Measurements from ENCODE around the gene PHACTR3. TPM values are rescaled to one million over a fixed set of nuclear protein-coding genes. Genes with fewer than 3 reads are reported as not detected.

The PHACTR3 gene
- total and polyA plus RNA-seq, 2 experiments from 2014 or later = 0.45 to 0.61 TPM

DNA sequence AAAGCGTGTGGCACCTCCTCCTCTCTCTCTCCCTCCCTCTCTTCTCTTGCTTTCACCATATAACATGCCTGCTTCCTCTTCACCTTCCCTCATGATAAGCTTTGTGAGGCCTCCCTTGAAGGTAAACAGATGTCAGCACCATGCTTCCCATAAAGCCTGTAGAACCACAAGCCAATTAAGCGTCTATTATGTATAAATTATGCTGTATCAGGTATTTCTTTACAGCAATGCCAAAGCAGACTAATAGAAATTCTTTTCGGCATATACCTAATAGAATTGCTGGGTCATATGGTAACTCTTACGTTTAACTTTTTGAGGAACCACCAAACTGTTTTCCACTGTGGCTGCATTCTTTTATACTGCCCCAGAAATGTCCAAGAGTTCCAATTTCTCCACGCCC, 254.1 kb downstream of the PHACTR3 start:
- H3K4me2 ChIP-seq = no peak overlapping the region
- no peaks in the 10 kb centered on the region for H3K4me1 ChIP-seq (ENCODE audit: insufficient read depth)
- no peaks in the 10 kb centered on the region for H3K79me2 ChIP-seq (replicated peaks; ENCODE audit: insufficient read depth)
- TF ChIP-seq EZH2 (IDR thresholded peaks at IDR 0.05; ENCODE audit: low read depth, unreplicated experiment) (no peak), ZNF114 (CRISPR knock-in tag; IDR thresholded peaks at IDR 0.05) (no peak), ZNF331 (CRISPR knock-in tag; IDR thresholded peaks at IDR 0.05; ENCODE audit: low read depth) (no peak), NANOG (IDR thresholded peaks at IDR 0.05; ENCODE audit: borderline replicate concordance) (no peak), REST (IDR thresholded peaks at IDR 0.05; ENCODE audit: unreplicated experiment) (no peak), POLR2AphosphoS5 (IDR thresholded peaks at IDR 0.05; ENCODE audit: low read depth) (no peak), ETS1 (IDR thresholded peaks at IDR 0.05) (no peak), CREB1 (CRISPR knock-in tag; IDR thresholded peaks at IDR 0.05; ENCODE audit: low read depth) (no peak), EZH2phosphoT487 (IDR thresholded peaks at IDR 0.05; ENCODE audit: unreplicated experiment) (no peak), STAT1 (IDR thresholded peaks at IDR 0.05; ENCODE audit: unreplicated experiment) (no peak), JUNB (IDR thresholded peaks at IDR 0.05; ENCODE audit: unreplicated experiment) (no peak)
- TF ChIP-seq, protein P1, sequence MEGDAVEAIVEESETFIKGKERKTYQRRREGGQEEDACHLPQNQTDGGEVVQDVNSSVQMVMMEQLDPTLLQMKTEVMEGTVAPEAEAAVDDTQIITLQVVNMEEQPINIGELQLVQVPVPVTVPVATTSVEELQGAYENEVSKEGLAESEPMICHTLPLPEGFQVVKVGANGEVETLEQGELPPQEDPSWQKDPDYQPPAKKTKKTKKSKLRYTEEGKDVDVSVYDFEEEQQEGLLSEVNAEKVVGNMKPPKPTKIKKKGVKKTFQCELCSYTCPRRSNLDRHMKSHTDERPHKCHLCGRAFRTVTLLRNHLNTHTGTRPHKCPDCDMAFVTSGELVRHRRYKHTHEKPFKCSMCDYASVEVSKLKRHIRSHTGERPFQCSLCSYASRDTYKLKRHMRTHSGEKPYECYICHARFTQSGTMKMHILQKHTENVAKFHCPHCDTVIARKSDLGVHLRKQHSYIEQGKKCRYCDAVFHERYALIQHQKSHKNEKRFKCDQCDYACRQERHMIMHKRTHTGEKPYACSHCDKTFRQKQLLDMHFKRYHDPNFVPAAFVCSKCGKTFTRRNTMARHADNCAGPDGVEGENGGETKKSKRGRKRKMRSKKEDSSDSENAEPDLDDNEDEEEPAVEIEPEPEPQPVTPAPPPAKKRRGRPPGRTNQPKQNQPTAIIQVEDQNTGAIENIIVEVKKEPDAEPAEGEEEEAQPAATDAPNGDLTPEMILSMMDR (conservative IDR thresholded peaks at IDR 0.05; ENCODE audit: low read depth in 2 of 2) = no peak
- TF ChIP-seq, protein P2, sequence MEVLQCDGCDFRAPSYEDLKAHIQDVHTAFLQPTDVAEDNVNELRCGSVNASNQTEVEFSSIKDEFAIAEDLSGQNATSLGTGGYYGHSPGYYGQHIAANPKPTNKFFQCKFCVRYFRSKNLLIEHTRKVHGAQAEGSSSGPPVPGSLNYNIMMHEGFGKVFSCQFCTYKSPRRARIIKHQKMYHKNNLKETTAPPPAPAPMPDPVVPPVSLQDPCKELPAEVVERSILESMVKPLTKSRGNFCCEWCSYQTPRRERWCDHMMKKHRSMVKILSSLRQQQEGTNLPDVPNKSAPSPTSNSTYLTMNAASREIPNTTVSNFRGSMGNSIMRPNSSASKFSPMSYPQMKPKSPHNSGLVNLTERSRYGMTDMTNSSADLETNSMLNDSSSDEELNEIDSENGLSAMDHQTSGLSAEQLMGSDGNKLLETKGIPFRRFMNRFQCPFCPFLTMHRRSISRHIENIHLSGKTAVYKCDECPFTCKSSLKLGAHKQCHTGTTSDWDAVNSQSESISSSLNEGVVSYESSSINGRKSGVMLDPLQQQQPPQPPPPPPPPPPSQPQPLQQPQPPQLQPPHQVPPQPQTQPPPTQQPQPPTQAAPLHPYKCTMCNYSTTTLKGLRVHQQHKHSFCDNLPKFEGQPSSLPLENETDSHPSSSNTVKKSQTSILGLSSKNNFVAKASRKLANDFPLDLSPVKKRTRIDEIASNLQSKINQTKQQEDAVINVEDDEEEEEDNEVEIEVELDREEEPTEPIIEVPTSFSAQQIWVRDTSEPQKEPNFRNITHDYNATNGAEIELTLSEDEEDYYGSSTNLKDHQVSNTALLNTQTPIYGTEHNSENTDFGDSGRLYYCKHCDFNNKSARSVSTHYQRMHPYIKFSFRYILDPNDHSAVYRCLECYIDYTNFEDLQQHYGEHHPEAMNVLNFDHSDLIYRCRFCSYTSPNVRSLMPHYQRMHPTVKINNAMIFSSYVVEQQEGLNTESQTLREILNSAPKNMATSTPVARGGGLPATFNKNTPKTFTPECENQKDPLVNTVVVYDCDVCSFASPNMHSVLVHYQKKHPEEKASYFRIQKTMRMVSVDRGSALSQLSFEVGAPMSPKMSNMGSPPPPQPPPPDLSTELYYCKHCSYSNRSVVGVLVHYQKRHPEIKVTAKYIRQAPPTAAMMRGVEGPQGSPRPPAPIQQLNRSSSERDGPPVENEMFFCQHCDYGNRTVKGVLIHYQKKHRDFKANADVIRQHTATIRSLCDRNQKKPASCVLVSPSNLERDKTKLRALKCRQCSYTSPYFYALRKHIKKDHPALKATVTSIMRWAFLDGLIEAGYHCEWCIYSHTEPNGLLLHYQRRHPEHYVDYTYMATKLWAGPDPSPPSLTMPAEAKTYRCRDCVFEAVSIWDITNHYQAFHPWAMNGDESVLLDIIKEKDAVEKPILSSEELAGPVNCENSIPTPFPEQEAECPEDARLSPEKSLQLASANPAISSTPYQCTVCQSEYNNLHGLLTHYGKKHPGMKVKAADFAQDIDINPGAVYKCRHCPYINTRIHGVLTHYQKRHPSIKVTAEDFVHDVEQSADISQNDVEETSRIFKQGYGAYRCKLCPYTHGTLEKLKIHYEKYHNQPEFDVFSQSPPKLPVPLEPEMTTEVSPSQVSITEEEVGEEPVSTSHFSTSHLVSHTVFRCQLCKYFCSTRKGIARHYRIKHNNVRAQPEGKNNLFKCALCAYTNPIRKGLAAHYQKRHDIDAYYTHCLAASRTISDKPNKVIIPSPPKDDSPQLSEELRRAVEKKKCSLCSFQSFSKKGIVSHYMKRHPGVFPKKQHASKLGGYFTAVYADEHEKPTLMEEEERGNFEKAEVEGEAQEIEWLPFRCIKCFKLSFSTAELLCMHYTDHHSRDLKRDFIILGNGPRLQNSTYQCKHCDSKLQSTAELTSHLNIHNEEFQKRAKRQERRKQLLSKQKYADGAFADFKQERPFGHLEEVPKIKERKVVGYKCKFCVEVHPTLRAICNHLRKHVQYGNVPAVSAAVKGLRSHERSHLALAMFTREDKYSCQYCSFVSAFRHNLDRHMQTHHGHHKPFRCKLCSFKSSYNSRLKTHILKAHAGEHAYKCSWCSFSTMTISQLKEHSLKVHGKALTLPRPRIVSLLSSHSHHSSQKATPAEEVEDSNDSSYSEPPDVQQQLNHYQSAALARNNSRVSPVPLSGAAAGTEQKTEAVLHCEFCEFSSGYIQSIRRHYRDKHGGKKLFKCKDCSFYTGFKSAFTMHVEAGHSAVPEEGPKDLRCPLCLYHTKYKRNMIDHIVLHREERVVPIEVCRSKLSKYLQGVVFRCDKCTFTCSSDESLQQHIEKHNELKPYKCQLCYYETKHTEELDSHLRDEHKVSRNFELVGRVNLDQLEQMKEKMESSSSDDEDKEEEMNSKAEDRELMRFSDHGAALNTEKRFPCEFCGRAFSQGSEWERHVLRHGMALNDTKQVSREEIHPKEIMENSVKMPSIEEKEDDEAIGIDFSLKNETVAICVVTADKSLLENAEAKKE (CRISPR knock-in tag; IDR thresholded peaks at IDR 0.05) = no peak
- ATAC-seq (no peak), DNase-seq (ENCODE audit: low spot score) (no peak)
- no peak overlapping the region for H3K4me3 Mint-ChIP-seq
- no peak overlapping the region for H3K27ac Mint-ChIP-seq
- H2AFZ ChIP-seq = no peak overlapping the region
- peaks cover 11% of the 10 kb centered on the region for H3K9me3 Mint-ChIP-seq
- peaks cover 15% of the 10 kb centered on the region for H3K27me3 ChIP-seq (ENCODE audit: insufficient read depth)
- no peaks in the 10 kb centered on the region for H3K36me3 ChIP-seq (ENCODE audit: insufficient read depth)
- H3K4me3 ChIP-seq = no peak overlapping the region
- no peaks in the 10 kb centered on the region for H3K4me1 Mint-ChIP-seq
- no peaks in the 10 kb centered on the region for H3F3A ChIP-seq (replicated peaks; ENCODE audit: low read depth)
- H3K27ac ChIP-seq (ENCODE audit: low read depth) = no peak overlapping the region
- no peaks in the 10 kb centered on the region for H4K20me1 ChIP-seq (replicated peaks; ENCODE audit: insufficient read depth)
- no peaks in the 10 kb centered on the region for H3K36me3 Mint-ChIP-seq (ENCODE audit: low read depth)
- peaks cover 2% of the 10 kb centered on the region for H3K27me3 Mint-ChIP-seq (ENCODE audit: insufficient read depth, low read depth, poor library complexity)
- H3K9me2 ChIP-seq (ENCODE audit: insufficient read depth) = no peaks in the 10 kb centered on the region
